Endothelial cell of umbilical vein (primary cell): ENCODE results near the gene TNFRSF14. TPM values are rescaled to one million over a fixed set of nuclear protein-coding genes. Genes with fewer than 3 reads are reported as not detected.

Source experiments
- BruUV-seq: library from RNA; stranded (reverse); fragments of 400-500 nt; replicated peaks from 2 replicates; lab custom pipeline; 2021; lab: Mats Ljungman, UMichigan
- CTCF ChIA-PET: fragments of 300-600, 350-600 bp; sonication (Branson Sonifier 250); formaldehyde crosslinking; loops from one replicate; lab custom pipeline; 2021; ENCODE audit warnings: antibody characterized with exemption, inconsistent platforms; lab: Charles Lee
- POLR2A ChIA-PET: fragments of 300-600, 350-600 bp; sonication (Branson Sonifier 250); formaldehyde crosslinking; loops from one replicate; lab custom pipeline; 2021; ENCODE audit warnings: antibody characterized with exemption, inconsistent platforms; lab: Charles Lee
- DNase-seq: peaks from one replicate; pipeline ENCODE4 v3.0.0-alpha.2; 2011; ENCODE audit warnings: low read depth, low spot score
- FAIRE-seq: peaks from 2 replicates; lab custom pipeline; 2011; peaks lifted over from hg19 to GRCh38; lab: Jason Lieb, UNC
- H2AFZ ChIP-seq: 2 replicates; pipeline ENCODE4 v1.6.0; 2012; ENCODE audit warnings: low read depth, low read length, control low read depth, inconsistent platforms
- H3K27ac ChIP-seq: 2 replicates; pipeline ENCODE4 v1.5.1; 2011; ENCODE audit warnings: low read depth, mild to moderate bottlenecking, control low read depth, low read length, moderate library complexity; ENCODE audit not compliant: insufficient read depth
- H3K27me3 ChIP-seq, 2 experiments: 2 replicates each; pipeline versions ENCODE4 v1.6.0 to v1.6.1; 2011; ENCODE audit warnings: low read length in 2 of 2, mixed read lengths in 1 of 2; ENCODE audit not compliant: control insufficient read depth in 2 of 2, insufficient read depth in 2 of 2
- H3K36me3 ChIP-seq, 2 experiments: 2 replicates in 1 of 2; 3 replicates in 1 of 2; pipeline ENCODE4 v1.5.1; 2011; ENCODE audit warnings: low read length in 2 of 2, mild to moderate bottlenecking in 1 of 2, moderate library complexity in 1 of 2; ENCODE audit not compliant: control insufficient read depth in 2 of 2, insufficient read depth in 2 of 2; ENCODE audit errors: extremely low read depth in 1 of 2
- H3K4me1 ChIP-seq: 3 replicates; pipeline ENCODE4 v1.5.1; 2011; ENCODE audit warnings: mild to moderate bottlenecking, low read length; ENCODE audit not compliant: control insufficient read depth, insufficient read depth; ENCODE audit errors: extremely low read depth
- H3K4me2 ChIP-seq: 2 replicates; pipeline ENCODE4 v1.6.1; 2011; ENCODE audit warnings: low read length, control low read depth, mixed read lengths; ENCODE audit not compliant: insufficient read depth
- H3K4me3 ChIP-seq, 3 experiments: fragments of 200-600 bp in 1 of 3; sonication (generic), shearing (Covaris generic) in 1 of 3; replicated peaks in 1 of 3; 2 replicates each; pipeline ENCODE4 v1.5.1; 2011 to 2016; ENCODE audit warnings: control low read depth in 3 of 3, low read length in 3 of 3, mild to moderate bottlenecking in 2 of 3, inconsistent platforms in 1 of 3, low read depth in 1 of 3, moderate library complexity in 1 of 3; ENCODE audit not compliant: insufficient read depth in 1 of 3
- H3K79me2 ChIP-seq: 2 replicates; pipeline ENCODE4 v1.6.0; 2012; ENCODE audit warnings: low read length, inconsistent platforms; ENCODE audit not compliant: control insufficient read depth, insufficient read depth
- H3K9ac ChIP-seq: replicated peaks from 2 replicates; pipeline ENCODE3; 2011; ENCODE audit warnings: low read length, control low read depth; ENCODE audit not compliant: insufficient read depth; ENCODE audit errors: extremely low read depth
- H3K9me1 ChIP-seq: replicated peaks from 3 replicates; pipeline ENCODE4 v1.6.0; 2011; ENCODE audit warnings: mild to moderate bottlenecking, low read length; ENCODE audit not compliant: control insufficient read depth, insufficient read depth; ENCODE audit errors: extremely low read depth
- H3K9me3 ChIP-seq: replicated peaks from 2 replicates; pipeline ENCODE4 v1.5.1; 2012; ENCODE audit warnings: low read length, inconsistent platforms; ENCODE audit not compliant: control insufficient read depth, insufficient read depth
- H4K20me1 ChIP-seq: replicated peaks from 2 replicates; pipeline ENCODE3; 2011; ENCODE audit warnings: mild to moderate bottlenecking, low read length; ENCODE audit not compliant: control insufficient read depth, insufficient read depth; ENCODE audit errors: extremely low read depth
- EZH2 ChIP-seq: IDR thresholded peaks from 2 replicates; pipeline ENCODE4 v1.6.1; 2012; ENCODE audit warnings: borderline replicate concordance, low read depth, mild to moderate bottlenecking, moderate library complexity, low read length, inconsistent platforms; ENCODE audit not compliant: severe bottlenecking
- FOS ChIP-seq: IDR thresholded peaks from 2 replicates; pipeline ENCODE4 v1.6.1; 2011; ENCODE audit warnings: mild to moderate bottlenecking, low read length, moderate library complexity, borderline replicate concordance; ENCODE audit not compliant: insufficient read depth
- GATA2 ChIP-seq: IDR thresholded peaks from 2 replicates; pipeline ENCODE4 v1.7.0; 2011; ENCODE audit warnings: low read depth, mild to moderate bottlenecking, moderate library complexity, mixed read lengths, low read length; ENCODE audit not compliant: insufficient read length, insufficient read depth
- JUN ChIP-seq: IDR thresholded peaks from 2 replicates; pipeline ENCODE4 v1.6.1; 2011; ENCODE audit warnings: borderline replicate concordance, low read depth; ENCODE audit not compliant: insufficient read length, insufficient read depth
- MYC ChIP-seq: IDR thresholded peaks from one replicate; pipeline ENCODE4 v1.6.1; 2011; ENCODE audit warnings: mild to moderate bottlenecking, low read depth, low read length
- POLR2A ChIP-seq: IDR thresholded peaks from 2 replicates; pipeline ENCODE4 v1.6.1; 2012; ENCODE audit warnings: low read depth, mild to moderate bottlenecking, control low read depth, low read length
- POLR2AphosphoS5 ChIP-seq: IDR thresholded peaks from 2 replicates; pipeline ENCODE4 v1.6.1; 2012; ENCODE audit warnings: low read depth, mild to moderate bottlenecking, control low read depth, low read length, moderate library complexity; ENCODE audit not compliant: insufficient read depth
- dilution Hi-C: fragments of 300-500 bp; cut with MboI; formaldehyde crosslinking; loops from one replicate; pipeline ENCODE4 v1.15.0; 2019; ENCODE audit warnings: low sequenced_read_pairs; ENCODE audit not compliant: extremely low pct_ligation_motif_present
- intact Hi-C: fragments of 100-400 bp; cut with micrococcal nuclease; formaldehyde crosslinking; loops from one replicate; pipeline ENCODE4 v1.10.0; 2022
- polyA plus RNA-seq, 4 experiments: library from polyadenylated mRNA; depleted of rRNA in 3 of 4; stranded (reverse) in 3 of 4; unstranded in 1 of 4; fragments of >200 nt; gene quantifications; 2 replicates each; pipeline versions ENCODE4 v1.2.1 to v1.2.3, GENCODE V29; 2011 to 2012; ENCODE audit warnings: missing spikeins in 1 of 4
- total RNA-seq: library from RNA; stranded (reverse); gene quantifications from 2 replicates; pipeline ENCODE4 v1.2.3, GENCODE V29; 2021
- TF ChIP-seq, protein P1 (sequence below): IDR thresholded peaks from 2 replicates; pipeline ENCODE4 v1.6.1; 2011; ENCODE audit not compliant: insufficient read depth, insufficient read length
- TF ChIP-seq, protein P2 (sequence below), 2 donors: IDR thresholded peaks; 1 replicate in 1 of 2; 2 replicates in 1 of 2; pipeline ENCODE4 v1.5.1; 2011; ENCODE audit warnings: low read length in 2 of 2, mild to moderate bottlenecking in 2 of 2, moderate library complexity in 2 of 2, control low read depth in 1 of 2, inconsistent platforms in 1 of 2, low read depth in 1 of 2; ENCODE audit not compliant: insufficient read depth in 1 of 2; ENCODE audit errors: extremely low read depth in 1 of 2

The TNFRSF14 gene
- total and polyA plus RNA-seq, 2 donors (not counting 3 experiments of a cell fraction or from before 2014, with no cell fraction given), result 40.9 to 49.4 TPM

DNA sequence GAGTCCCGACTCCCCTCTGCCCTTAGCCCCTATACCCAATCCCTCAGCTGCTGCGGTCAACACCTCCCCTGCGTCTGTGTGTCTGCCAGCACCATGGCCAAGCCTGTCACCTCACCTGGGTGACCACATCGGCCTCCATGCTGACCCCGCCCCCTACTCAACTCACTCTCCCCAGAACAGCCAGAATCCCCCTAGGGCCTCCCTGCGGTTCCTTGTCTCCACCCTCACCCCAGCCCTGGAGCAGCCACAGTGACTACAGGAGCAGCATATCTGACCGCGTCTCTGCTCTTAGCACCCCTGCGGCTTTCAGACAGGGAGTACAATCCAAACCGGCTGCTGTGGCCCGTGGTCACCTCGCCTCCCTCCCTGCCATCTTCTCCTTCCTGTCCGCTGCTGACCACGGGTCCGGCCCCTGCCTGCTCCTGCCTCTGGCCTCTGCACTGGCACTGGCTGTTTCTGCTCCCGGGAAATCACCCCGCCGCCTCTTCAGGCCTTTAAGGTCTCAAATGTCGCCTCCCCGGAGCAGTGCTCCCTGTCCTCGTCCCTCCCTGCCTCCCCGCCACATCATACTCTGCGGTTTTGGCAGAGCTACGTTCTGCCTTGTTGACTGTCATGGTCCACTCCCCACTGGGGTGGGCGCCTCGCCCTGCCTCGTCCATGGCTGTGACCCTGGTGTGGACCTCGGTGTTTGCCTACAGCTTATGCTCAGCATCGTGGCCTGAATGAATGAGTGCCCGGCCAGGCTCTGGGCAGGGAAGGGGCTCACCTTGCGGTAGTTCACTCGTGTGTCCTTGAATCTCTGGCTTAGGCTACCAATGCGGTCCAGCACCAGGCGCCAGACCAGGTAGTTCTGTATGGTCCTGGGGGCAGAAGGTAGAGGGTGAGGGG, 41.5 kb downstream of the TNFRSF14 start:
- ChIA-PET POLR2A (no interaction called here), CTCF (no interaction called here)
- Histone ChIP-seq H3K9me3 (no peaks in the 10 kb centered on the region), H3K36me3 (no peaks in the 10 kb centered on the region), H3K27ac (no peak overlapping the region), H3K9ac (no peak overlapping the region), H3K4me2 (no peak overlapping the region), H3K79me2 (no peaks in the 10 kb centered on the region), H3K9me1 (no peaks in the 10 kb centered on the region), H2AFZ (no peak overlapping the region), H3K4me1 (peaks cover 8% of the 10 kb centered on the region), H4K20me1 (no peaks in the 10 kb centered on the region), H3K4me3 (no peak overlapping the region), H3K27me3 (no peaks in the 10 kb centered on the region)
- intact Hi-C loops (no loop called here), dilution Hi-C loops (no loop called here)
- FAIRE-seq (no peak), DNase-seq (no peak)
- TF ChIP-seq GATA2, result no peak
- TF ChIP-seq, protein P1, sequence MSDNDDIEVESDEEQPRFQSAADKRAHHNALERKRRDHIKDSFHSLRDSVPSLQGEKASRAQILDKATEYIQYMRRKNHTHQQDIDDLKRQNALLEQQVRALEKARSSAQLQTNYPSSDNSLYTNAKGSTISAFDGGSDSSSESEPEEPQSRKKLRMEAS, result no peak
- no peak for TF ChIP-seq JUN
- no peak for TF ChIP-seq POLR2AphosphoS5
- TF ChIP-seq, protein P2, sequence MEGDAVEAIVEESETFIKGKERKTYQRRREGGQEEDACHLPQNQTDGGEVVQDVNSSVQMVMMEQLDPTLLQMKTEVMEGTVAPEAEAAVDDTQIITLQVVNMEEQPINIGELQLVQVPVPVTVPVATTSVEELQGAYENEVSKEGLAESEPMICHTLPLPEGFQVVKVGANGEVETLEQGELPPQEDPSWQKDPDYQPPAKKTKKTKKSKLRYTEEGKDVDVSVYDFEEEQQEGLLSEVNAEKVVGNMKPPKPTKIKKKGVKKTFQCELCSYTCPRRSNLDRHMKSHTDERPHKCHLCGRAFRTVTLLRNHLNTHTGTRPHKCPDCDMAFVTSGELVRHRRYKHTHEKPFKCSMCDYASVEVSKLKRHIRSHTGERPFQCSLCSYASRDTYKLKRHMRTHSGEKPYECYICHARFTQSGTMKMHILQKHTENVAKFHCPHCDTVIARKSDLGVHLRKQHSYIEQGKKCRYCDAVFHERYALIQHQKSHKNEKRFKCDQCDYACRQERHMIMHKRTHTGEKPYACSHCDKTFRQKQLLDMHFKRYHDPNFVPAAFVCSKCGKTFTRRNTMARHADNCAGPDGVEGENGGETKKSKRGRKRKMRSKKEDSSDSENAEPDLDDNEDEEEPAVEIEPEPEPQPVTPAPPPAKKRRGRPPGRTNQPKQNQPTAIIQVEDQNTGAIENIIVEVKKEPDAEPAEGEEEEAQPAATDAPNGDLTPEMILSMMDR (IDR thresholded peaks at IDR 0.05; ENCODE audit: extremely low read depth in 1 of 2, insufficient read depth in 1 of 2, low read depth in 1 of 2, low read length in 2 of 2), result no peak
- TF ChIP-seq POLR2A, result no peak
- TF ChIP-seq FOS, result no peak
- no peak for TF ChIP-seq EZH2
- no peak for TF ChIP-seq MYC
- BruUV-seq, result no TSS peak
